HG02973 (cell line): ENCODE results near the gene ZNF443.
"Not testable (repeated sequence)": the region's sequence is repeated elsewhere in the genome, so short reads cannot be mapped to it uniquely, and the experiment has no call there.

Experiments used
- ATAC-seq: cut with Tn5 transposase; IDR thresholded peaks from one replicate; pipeline ENCODE4 v1.9.1; 2021; ENCODE audit warnings: moderate library complexity; ENCODE audit not compliant: unreplicated experiment

The ZNF443 gene

DNA sequence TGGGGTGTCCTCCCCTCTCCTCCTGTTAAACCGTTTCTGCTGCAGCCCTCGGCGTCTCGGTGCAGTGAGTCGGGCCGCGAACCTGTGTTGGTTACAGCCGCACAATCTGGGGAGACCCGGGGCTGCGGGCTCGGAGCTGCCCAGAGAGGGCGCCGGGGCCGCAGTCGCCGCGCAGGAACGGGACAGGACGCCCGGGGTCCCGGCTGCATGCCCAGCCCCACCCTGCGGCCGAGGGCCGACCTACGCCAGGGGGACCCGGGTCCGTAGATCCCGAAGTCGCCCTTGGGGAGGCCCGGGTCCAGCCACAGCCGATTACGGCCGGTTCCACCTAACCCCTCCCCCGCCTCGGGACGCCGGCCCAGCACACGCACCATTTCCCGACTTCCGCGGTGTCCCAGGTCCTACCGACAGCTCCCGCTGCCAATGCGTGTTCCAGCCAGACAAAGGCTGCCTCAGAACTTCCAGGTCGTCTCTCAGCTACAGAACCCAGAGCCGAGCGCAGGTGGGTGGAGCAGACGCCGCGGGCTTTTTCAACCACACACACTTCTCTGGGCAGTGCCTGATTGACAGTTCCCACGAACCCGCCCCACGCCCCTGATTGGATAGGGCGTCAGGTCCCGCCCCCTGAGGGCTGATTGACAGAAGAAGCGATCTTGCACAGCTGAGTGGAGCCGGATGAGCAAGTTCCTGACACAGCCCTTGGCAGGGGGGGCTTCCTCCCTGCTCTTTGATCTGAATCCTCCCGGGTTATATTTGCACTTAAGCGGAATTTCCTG lies at the start of gene ZNF443:
ZNF443 (minus strand) TSS at position 481 of the 776 bp plus-strand sequence; CDS start at position 374, 107 bp downstream.
- peak; percentile 91 for ATAC-seq

DNA sequence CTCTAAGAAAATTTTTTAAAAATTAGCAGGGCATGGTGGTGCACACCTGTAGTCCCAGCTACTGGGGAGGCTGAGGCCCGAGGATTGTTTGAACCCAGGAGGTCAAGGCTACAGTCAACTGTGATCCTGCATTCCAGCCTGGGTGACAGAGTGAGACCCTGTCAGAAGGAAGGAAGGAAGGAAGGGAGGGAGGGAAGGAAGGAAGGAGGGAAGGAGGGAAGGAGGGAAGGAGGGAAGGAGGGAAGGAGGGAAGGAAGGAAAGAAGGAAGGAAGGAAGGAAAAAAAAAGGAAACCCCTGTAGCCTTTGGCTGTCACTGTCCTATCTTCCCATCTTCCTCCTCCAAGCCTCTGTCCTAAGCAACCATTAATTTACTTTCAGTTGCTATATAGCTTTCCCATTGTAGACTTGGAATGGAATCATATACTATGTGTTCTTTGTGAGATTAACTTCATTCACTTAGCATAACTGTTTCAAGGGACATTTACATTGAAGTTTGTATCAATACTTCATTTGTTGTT lies 45.5 kb upstream of the ZNF443 start:
- not testable (repeated sequence) for ATAC-seq

GRCh38 chr19:12485571-12485970 lies 44.8 kb upstream of the ZNF443 start:
- no peak for ATAC-seq

GRCh38 chr19:12485052-12485416 lies 44.2 kb upstream of the ZNF443 start:
- ATAC-seq = no peak

GRCh38 chr19:12484371-12485051 lies 43.7 kb upstream of the ZNF443 start, which contains the start of gene ZNF709:
TSS of gene ZNF709 (minus strand) at chr19:12484816. CDS start at chr19:12484657, 159 bp downstream.
- ATAC-seq = peak; percentile 77

GRCh38 chr19:12484011-12484370 lies 43.2 kb upstream of the ZNF443 start:
- ATAC-seq = no peak

DNA sequence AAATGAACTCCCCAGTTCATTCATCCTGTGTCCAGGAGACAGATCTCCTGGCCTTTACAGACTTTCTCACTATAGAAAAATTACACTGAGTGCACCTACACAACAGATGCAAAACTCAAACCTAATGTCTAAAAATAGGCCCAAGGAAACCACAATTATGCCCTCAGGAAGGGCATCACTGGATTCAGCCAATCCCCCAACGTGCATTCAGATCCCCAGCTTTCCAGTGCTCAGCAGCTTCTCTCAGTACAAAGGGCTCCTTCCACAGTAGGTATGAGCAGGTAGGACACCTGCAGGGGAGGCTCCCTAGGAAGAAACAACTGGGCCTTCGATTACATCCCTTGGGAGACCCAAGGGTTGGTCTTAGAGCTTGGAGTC lies 41.7 kb upstream of the ZNF443 start:
- ATAC-seq = no peak

- no peak for ATAC-seq
Observed at GRCh38 chr19:12481781-12482508, 41.1 kb upstream of the ZNF443 start.

DNA sequence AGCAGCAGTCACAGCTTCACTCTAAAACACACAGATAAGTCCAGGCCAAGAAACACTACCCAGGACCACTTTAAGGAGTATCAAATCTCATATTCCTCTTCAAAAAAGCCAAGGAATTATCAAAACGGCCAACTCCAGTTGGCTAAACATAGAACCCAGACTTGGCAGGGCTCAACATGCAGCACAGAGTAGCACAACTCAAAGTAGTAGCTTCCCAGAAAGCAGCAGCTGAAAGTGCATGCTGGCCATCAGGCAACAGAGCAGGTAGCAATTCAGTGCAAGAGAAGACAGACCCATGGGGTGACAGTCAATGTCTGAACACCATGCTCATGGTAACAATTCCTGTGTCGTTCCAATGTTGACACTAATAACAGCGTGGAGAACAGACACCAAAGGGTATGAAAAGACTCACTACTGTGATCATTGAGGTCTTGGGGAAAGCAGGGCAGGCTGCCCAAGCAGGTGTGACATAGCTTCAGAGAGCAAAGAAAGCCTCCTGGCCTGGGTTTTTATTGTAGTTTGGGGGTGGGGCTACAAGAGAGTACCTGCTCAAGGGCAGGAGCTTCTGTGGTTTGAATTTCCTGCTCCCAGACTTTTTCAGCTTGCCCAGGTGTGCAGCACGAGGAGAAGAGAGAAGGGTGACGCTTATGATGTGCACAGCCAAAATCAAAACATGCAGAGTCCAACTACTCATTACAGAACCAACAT lies 37.6 kb upstream of the ZNF443 start:
- ATAC-seq = no peak

- ATAC-seq = not testable (repeated sequence)
Observed at GRCh38 chr19:12467651-12468050, 26.8 kb upstream of the ZNF443 start.

DNA sequence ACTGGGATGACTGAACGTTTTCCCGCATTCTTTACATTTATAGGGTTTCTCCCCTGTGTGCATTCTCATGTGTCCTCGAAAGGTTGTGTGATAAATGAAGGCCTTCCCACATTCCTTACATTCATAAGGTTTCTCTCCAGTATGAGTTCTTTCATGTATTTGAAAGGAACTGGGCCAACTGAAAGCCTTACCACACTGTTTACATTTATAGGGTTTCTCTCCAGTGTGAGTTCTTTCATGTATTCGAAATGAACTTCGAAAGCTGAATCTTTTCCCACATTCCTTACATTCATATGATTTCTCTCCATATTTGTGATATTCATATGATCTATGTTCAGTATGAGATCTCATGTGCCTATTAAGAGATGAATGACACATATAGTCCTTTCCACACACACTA lies 24.4 kb upstream of the ZNF443 start:
- ATAC-seq = no peak

DNA sequence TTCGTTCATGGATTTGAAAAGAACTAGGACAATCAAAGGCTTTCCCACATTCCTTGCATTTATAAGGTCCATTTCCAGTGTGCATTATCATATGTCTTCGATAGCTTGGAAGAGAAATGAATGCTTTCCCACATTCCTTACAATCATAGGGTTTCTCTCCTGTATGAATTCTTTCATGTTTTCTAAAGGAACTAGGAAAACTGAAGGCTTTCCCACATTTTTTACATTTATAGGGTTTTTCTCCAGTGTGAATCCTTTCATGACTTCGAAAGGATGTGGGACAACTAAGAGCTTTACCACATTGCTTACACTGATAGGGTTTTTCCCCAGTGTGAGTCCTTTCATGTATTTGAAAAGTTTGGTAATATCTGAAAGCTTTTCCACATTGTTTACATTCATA lies 23.9 kb upstream of the ZNF443 start:
- ATAC-seq = no peak

GRCh38 chr19:12464139-12464538 lies 23.3 kb upstream of the ZNF443 start:
- not testable (repeated sequence) for ATAC-seq

DNA sequence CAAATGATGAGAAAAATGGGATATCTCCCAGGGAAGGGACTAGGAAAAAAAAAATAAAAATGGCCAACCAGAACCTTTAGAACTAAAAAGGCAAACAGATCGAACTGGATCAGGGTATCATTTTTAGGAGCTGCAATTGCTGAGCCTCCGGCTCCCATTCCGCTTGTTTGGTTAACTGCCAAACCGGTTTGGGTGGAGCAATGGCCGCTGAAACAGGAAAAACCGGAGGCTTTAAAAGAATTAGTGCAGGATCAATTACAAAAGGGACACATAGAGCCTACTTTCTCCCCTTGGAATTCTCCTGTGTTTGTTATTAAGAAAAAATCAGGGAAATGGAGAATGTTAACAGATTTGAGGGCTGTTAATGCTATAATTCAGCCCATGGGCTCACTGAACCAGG lies 12.7 kb upstream of the ZNF443 start:
- no peak for ATAC-seq

GRCh38 chr19:12450844-12451243 lies 10.0 kb upstream of the ZNF443 start:
- no peak for ATAC-seq

DNA sequence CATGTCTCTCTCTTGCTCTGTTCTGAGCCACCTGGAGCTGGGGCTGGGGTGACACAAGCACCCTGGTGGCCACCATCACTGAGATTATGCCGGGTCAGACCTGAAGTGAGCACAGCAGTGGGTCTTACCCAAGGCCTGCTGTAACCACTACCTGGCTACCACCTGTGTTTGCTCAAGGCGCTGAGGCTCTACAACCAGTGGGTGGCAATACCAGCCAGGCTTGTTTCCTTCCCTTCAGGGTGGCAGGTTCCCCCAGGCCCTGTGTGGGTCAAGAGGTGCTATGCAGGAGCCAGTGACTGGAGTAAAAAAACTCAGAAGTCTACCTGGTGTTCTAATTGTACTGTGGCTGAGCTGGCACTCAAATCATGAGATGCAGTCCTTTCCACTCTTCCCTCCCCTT lies 8.0 kb upstream of the ZNF443 start:
- ATAC-seq = no peak

- peak; percentile 35 for ATAC-seq
Observed at GRCh38 chr19:12439686-12440540, 908 bp downstream of the ZNF443 start.

GRCh38 chr19:12430726-12431299 lies 10.0 kb downstream of the ZNF443 start:
- ATAC-seq = not testable (repeated sequence)

- no peak for ATAC-seq
Observed at GRCh38 chr19:12425888-12426274, 14.9 kb downstream of the ZNF443 start.
